H1 (cell line): ENCODE measurements around the gene VWCE. TPM values are rescaled to one million over a fixed set of nuclear protein-coding genes. Genes with fewer than 3 reads are reported as not detected.

Experiments used
- BCL11A ChIP-seq, 2 experiments: IDR thresholded peaks; one replicate each; pipeline ENCODE4 v1.6.1; 2011; ENCODE audit warnings: low read depth in 2 of 2, low read length in 2 of 2, mild to moderate bottlenecking in 2 of 2
- CBX5 ChIP-seq: fragments of 300-800, 300-1000 bp; sonication (generic); IDR thresholded peaks from 2 replicates; pipeline ENCODE4 v1.7.1; 2016; ENCODE audit warnings: antibody characterized with exemption, low read length, low read depth
- CHD1 ChIP-seq: IDR thresholded peaks from 2 replicates; pipeline ENCODE4 v1.6.1; 2012; ENCODE audit warnings: low read depth, low read length, improper control_type of control experiment
- FOSL1 ChIP-seq: IDR thresholded peaks from 2 replicates; pipeline ENCODE4 v1.6.1; 2011; ENCODE audit warnings: mild to moderate bottlenecking, low read depth, low read length, moderate library complexity; ENCODE audit not compliant: insufficient read depth
- KDM5A ChIP-seq: fragments of 200-600 bp; IDR thresholded peaks from 2 replicates; pipeline ENCODE4 v1.7.1; 2012; ENCODE audit warnings: mild to moderate bottlenecking, low read length, inconsistent platforms, mixed read lengths
- POLR2A ChIP-seq, 2 experiments: IDR thresholded peaks; 1 replicate in 1 of 2; 2 replicates in 1 of 2; pipeline ENCODE4 v1.6.1; 2011; ENCODE audit warnings: low read depth in 2 of 2, low read length in 2 of 2, mild to moderate bottlenecking in 2 of 2; ENCODE audit errors: control extremely low read depth in 1 of 2
- POU5F1 ChIP-seq: IDR thresholded peaks from 2 replicates; pipeline ENCODE4 v1.6.1; 2011; ENCODE audit warnings: low read depth, mild to moderate bottlenecking, low read length, moderate library complexity
- RBBP5 ChIP-seq: IDR thresholded peaks from 2 replicates; pipeline ENCODE4 v1.7.1; 2012; ENCODE audit warnings: low read depth, mild to moderate bottlenecking, inconsistent platforms, low read length, moderate library complexity, borderline replicate concordance
- SP4 ChIP-seq: IDR thresholded peaks from 2 replicates; pipeline ENCODE4 v1.6.1; 2012; ENCODE audit warnings: low read length, inconsistent platforms
- SRF ChIP-seq: IDR thresholded peaks from 2 replicates; pipeline ENCODE4 v1.6.1; 2011; ENCODE audit warnings: mild to moderate bottlenecking, low read depth, low read length, moderate library complexity
- TBP ChIP-seq: IDR thresholded peaks from 2 replicates; pipeline ENCODE4 v1.6.1; 2011; ENCODE audit warnings: low read depth, low read length, improper control_type of control experiment
- polyA plus RNA-seq, 7 experiments: library from polyadenylated mRNA; depleted of rRNA in 3 of 7; stranded (reverse) in 5 of 7; unstranded in 2 of 7; fragments of >200 nt in 5 of 7; fragments of 200-250 nt in 2 of 7; gene quantifications; 1 replicate in 5 of 7; 2 replicates in 1 of 7; 4 replicates in 1 of 7; pipeline versions ENCODE4 v1.2.1 to v1.2.3, GENCODE V29; 2011 to 2013; ENCODE audit warnings: missing spikeins in 2 of 7, mixed read lengths in 2 of 7
- total RNA-seq: library from RNA; stranded (reverse); fragmentation: NEBNext Ultra II Directional; extraction: Animal tissue kit (Norgen Biotek cat#: 25700); gene quantifications from 2 replicates; pipeline ENCODE4 v1.2.1, GENCODE V29; 2021
- TF ChIP-seq, protein P1 (sequence below): fragments of 300-600 bp; sonication (generic); IDR thresholded peaks from 2 replicates; pipeline ENCODE4 v1.7.1; 2012; ENCODE audit warnings: low read length, moderate library complexity, mild to moderate bottlenecking, inconsistent platforms; ENCODE audit not compliant: insufficient replicate concordance
- TF ChIP-seq, protein P2 (sequence below): IDR thresholded peaks from 2 replicates; pipeline ENCODE4 v1.6.1; 2011; ENCODE audit warnings: low read depth, mild to moderate bottlenecking, low read length; ENCODE audit not compliant: insufficient read depth

VWCE gene
- total and polyA plus RNA-seq, 2 of the 8 experiments (the other 6 are each of a cell fraction or from before 2014, with no cell fraction given): 9.5 to 12.3 TPM

DNA sequence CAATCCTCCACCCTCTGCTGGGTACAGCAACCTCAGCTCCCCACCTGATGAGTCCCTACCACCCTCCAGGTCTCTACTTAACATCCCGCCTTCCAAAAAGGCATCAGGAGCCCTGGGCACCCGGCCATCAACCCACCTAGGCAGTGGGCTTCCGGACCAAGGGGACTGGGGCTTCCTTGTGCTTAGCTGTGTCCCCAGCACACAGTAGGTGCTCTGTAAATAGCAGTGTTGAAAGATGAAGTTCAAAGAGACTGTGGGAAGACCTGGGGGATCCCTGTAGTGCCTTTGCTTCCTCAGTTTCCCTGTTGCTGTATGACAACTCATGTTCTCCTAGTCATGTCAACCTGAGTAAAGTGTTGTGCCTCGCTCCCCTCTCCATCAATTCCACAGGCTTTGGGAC lies 21.0 kb downstream of the VWCE start (continued):
- TF ChIP-seq, protein P1, sequence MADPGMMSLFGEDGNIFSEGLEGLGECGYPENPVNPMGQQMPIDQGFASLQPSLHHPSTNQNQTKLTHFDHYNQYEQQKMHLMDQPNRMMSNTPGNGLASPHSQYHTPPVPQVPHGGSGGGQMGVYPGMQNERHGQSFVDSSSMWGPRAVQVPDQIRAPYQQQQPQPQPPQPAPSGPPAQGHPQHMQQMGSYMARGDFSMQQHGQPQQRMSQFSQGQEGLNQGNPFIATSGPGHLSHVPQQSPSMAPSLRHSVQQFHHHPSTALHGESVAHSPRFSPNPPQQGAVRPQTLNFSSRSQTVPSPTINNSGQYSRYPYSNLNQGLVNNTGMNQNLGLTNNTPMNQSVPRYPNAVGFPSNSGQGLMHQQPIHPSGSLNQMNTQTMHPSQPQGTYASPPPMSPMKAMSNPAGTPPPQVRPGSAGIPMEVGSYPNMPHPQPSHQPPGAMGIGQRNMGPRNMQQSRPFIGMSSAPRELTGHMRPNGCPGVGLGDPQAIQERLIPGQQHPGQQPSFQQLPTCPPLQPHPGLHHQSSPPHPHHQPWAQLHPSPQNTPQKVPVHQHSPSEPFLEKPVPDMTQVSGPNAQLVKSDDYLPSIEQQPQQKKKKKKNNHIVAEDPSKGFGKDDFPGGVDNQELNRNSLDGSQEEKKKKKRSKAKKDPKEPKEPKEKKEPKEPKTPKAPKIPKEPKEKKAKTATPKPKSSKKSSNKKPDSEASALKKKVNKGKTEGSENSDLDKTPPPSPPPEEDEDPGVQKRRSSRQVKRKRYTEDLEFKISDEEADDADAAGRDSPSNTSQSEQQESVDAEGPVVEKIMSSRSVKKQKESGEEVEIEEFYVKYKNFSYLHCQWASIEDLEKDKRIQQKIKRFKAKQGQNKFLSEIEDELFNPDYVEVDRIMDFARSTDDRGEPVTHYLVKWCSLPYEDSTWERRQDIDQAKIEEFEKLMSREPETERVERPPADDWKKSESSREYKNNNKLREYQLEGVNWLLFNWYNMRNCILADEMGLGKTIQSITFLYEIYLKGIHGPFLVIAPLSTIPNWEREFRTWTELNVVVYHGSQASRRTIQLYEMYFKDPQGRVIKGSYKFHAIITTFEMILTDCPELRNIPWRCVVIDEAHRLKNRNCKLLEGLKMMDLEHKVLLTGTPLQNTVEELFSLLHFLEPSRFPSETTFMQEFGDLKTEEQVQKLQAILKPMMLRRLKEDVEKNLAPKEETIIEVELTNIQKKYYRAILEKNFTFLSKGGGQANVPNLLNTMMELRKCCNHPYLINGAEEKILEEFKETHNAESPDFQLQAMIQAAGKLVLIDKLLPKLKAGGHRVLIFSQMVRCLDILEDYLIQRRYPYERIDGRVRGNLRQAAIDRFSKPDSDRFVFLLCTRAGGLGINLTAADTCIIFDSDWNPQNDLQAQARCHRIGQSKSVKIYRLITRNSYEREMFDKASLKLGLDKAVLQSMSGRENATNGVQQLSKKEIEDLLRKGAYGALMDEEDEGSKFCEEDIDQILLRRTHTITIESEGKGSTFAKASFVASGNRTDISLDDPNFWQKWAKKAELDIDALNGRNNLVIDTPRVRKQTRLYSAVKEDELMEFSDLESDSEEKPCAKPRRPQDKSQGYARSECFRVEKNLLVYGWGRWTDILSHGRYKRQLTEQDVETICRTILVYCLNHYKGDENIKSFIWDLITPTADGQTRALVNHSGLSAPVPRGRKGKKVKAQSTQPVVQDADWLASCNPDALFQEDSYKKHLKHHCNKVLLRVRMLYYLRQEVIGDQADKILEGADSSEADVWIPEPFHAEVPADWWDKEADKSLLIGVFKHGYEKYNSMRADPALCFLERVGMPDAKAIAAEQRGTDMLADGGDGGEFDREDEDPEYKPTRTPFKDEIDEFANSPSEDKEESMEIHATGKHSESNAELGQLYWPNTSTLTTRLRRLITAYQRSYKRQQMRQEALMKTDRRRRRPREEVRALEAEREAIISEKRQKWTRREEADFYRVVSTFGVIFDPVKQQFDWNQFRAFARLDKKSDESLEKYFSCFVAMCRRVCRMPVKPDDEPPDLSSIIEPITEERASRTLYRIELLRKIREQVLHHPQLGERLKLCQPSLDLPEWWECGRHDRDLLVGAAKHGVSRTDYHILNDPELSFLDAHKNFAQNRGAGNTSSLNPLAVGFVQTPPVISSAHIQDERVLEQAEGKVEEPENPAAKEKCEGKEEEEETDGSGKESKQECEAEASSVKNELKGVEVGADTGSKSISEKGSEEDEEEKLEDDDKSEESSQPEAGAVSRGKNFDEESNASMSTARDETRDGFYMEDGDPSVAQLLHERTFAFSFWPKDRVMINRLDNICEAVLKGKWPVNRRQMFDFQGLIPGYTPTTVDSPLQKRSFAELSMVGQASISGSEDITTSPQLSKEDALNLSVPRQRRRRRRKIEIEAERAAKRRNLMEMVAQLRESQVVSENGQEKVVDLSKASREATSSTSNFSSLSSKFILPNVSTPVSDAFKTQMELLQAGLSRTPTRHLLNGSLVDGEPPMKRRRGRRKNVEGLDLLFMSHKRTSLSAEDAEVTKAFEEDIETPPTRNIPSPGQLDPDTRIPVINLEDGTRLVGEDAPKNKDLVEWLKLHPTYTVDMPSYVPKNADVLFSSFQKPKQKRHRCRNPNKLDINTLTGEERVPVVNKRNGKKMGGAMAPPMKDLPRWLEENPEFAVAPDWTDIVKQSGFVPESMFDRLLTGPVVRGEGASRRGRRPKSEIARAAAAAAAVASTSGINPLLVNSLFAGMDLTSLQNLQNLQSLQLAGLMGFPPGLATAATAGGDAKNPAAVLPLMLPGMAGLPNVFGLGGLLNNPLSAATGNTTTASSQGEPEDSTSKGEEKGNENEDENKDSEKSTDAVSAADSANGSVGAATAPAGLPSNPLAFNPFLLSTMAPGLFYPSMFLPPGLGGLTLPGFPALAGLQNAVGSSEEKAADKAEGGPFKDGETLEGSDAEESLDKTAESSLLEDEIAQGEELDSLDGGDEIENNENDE: no peak
- no peak for TF ChIP-seq POU5F1
- TF ChIP-seq, protein P2, sequence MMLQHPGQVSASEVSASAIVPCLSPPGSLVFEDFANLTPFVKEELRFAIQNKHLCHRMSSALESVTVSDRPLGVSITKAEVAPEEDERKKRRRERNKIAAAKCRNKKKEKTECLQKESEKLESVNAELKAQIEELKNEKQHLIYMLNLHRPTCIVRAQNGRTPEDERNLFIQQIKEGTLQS: no peak
- no peak for TF ChIP-seq POLR2A (IDR thresholded peaks at IDR 0.05; ENCODE audit: control extremely low read depth in 1 of 2, low read depth in 2 of 2, low read length in 2 of 2)
- no peak for TF ChIP-seq FOSL1
- no peak for TF ChIP-seq KDM5A
- no peak for TF ChIP-seq CHD1
- TF ChIP-seq SRF: no peak
- TF ChIP-seq BCL11A (IDR thresholded peaks at IDR 0.05; ENCODE audit: low read depth in 2 of 2, low read length in 2 of 2): no peak
- TF ChIP-seq TBP: no peak
- no peak for TF ChIP-seq RBBP5
- no peak for TF ChIP-seq CBX5
- TF ChIP-seq SP4: no peak
